ENCODE results near the gene LIMK2.
"Not testable (repeated sequence)": the region's sequence is repeated elsewhere in the genome, so short reads cannot be mapped to it uniquely, and the experiment has no call there.

LIMK2 gene

DNA sequence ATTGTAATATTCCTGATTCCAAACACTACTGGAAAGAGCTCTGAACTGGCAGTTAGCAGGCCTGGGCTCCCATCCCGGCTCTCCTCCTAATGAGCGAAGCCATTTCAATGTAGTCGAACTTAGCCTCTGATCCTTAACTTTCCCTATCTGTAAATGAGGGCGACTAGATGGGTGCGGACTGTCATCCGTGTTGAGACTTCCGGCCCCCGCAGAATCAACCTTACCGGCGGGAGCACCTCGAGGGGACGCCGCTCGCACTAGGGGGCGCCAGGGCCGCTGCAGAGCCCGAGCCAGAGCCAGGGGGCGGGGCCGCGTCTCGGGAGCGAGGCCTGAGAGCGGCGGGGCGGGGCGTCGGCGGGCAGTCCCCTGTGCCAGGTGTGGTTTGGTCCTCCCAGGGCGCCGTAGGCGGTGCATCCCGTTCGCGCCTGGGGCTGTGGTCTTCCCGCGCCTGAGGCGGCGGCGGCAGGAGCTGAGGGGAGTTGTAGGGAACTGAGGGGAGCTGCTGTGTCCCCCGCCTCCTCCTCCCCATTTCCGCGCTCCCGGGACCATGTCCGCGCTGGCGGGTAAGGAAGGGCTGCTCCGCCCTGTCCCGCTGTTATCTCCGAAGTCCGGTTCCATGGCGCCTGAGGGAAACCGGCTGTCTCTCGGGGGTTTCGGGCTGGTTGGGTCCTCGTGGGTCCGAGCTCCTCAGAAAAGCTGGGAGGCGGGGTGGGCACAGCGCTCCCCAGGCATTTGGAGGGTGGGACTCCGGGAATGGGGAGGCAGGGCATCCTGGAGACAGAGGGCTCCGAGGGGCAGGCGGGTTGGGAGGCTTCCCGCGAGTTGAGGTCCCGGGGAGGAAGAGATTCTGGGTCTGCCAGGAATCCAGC lies at the start of gene LIMK2:
LIMK2 (plus strand) TSS at position 437 of the 869 bp plus-strand sequence; CDS start at position 548, 111 bp downstream.
- peak; percentile 95 for DNase-seq (ENCODE audit: low spot score)

DNA sequence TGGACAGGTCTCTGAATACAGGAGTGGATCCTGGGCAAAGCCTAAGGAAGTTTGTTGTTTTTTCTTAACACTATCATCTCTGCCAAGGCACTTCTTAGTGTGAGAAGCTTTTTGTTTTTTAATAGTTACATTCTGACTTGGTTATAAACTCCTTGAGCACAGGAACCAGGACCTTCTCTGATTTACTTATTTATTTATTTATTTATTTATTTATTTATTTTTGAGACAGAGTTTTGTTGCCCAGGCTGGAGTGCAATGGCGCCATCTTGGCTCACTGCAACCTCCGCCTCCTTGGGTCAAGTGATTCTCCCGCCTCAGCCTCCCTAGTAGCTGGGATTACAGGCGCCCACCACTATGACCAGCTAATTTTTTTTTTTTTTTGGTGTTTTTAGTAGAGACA lies 41.1 kb upstream of the LIMK2 start:
- no peak for DNase-seq (ENCODE audit: low spot score)

DNA sequence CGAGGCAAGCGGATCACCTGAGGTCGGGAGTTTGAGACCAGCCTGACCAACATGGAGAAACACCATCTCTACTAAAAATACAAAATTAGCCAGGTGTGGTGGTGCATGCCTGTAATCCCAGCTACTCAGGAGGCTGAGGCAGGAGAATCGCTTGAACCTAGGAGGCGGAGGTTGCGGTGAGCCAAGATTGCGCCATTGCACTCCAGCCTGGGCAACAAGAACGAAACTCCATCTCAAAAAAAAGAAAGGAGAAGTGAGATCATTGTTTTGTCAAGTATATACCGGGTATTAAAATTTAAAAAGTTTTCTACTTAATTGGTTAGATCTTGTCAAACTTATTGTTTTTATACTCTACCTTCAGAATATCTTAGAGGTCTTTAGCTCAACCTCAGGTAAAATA lies 40.4 kb upstream of the LIMK2 start:
- not testable (repeated sequence) for DNase-seq (ENCODE audit: low spot score)

DNA sequence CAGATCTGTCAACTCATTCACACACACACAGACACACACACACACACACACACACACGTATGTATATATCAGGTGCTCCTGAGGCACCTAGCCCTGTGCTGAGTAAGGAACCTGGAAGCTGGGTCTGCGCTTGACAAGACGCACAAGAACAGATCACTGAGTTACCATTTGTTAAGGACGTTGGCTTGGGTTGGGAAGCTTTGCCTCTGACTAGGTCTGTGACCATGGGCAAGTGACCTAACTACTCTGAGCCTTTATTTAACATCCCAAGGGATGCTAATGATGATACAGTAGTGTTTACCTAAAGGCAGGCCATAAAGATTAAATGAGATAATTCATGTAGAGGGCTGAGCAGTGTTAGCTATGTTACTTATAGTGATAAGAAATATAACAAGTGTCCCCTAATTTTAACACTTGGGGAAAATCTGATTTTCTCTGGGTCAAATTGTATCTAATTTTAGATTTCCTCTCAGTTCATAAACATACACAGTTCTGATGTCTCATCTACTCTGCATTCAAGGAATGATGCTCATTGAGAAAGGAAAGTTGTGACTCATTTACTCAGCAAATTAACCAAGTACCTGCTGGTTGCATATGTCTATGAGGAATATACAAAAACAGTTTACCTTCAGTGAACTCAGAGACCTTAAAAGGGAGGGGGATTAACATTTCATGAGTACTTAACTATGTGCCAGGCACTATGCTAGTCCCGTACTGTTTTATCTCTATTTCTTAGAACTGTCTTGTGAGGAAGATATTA lies 38.5 kb upstream of the LIMK2 start:
- DNase-seq (ENCODE audit: low spot score): no peak

DNA sequence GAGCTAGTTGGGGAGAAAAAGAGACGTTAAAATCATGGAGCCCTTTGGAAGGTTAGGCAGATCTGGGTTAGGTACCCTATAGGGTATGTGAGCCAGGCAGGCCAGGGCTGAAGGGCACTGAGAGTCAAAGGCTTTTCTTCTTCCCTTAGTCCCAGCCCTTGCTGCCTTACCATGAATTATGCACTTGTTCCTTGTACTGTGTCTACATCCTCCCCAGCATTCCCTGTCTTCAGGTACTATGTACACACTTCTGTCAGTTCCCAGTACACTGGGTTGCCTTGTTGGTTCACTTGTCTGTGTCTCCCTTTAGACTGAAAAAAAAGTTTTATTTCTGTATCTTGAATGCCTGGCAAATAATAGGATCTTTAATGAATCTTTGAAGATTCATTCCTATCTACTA lies 35.2 kb upstream of the LIMK2 start:
- no peak for DNase-seq (ENCODE audit: low spot score)

DNA sequence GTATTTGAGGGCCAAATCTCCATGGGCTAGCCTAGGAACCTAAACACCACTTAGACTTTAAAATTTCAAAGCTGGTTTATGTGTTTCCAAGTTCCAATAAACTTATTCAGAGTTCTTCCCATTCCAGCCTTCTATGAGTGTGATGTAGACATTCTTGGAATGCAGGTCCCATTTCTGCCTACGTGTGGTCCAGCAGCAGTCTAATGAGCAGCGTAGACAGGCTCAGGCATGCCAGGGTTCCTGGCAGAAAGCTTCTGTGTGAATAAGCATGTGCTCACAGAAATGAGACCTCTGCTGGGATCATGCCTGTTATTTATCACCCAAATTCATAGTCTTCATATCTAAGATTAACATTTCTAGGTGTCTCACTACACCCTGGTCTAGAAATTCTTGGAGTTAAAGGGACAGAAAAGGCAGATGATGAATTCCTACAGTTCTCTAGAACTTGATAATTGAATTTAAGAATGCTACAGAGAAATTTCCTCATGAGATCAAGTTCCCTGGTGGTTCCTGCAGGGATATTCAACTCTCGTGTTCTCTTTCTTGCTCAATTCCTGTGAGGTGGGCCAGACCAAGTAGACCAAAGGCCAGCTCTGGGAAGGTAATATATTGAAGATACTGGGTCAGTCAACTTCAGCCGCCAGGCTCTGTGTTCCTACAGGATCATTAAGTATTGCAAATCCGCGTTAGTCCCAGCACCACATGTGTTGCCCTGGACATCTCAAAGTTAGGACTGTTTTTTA lies 34.5 kb upstream of the LIMK2 start:
- DNase-seq (ENCODE audit: low spot score): no peak

DNA sequence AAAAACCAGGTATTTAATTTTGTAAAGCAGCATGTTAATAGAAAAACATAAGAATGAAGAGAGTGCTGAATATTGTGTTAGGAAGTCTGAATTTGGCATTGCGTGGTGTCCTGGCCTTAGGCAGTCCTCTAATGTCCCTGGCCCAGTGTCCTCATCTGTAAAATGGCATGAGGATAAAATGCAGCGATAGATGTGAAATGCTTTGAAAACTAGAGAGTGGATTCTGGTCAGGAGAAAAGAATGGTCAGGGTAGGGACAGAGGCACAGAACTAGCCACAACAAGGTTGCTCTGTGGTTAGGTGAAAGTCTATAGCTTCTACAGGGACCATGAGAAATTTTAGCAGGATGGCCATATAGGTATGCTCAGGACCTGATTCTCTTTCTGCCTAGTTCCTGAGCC lies 33.2 kb upstream of the LIMK2 start:
- DNase-seq (ENCODE audit: low spot score): no peak

DNA sequence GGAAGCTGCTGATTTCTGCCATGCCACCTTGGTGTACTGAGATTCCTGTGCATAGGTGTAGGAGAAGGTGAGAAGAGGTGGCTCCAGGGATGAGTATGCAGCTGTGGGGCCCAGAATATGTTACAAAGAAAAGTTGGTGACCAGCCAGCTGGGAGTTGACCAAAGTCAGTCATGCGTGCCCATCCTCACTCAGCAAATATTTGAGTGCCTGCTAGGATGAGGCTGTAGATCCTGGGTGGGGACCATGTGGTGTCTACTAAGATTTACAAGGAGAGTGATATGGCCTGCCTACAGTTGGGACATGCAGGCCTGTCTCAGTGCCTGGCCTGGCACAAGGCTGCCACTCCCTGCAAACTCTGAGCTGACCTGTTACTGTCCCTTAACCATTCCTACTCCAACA lies 32.8 kb upstream of the LIMK2 start:
- no peak for DNase-seq (ENCODE audit: low spot score)

DNA sequence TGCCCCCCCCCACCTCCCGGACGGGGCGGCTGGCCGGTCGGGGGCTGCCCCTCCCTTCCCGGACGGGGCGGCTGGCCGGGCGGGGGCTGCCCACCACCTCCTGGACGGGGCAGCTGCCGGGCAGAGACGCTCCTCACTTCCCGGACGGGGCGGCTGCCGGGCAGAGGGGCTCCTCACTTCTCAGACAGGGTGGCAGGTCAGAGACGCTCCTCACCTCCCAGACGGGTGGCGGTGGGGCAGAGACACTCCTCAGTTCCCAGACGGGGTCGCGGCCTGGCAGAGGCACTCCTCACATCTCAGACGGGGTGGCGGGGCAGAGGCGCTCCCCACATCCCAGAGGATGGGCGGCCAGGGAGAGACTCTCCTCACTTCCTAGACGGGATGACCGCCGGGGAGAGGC lies 28.1 kb upstream of the LIMK2 start:
- DNase-seq (ENCODE audit: low spot score): no peak

DNA sequence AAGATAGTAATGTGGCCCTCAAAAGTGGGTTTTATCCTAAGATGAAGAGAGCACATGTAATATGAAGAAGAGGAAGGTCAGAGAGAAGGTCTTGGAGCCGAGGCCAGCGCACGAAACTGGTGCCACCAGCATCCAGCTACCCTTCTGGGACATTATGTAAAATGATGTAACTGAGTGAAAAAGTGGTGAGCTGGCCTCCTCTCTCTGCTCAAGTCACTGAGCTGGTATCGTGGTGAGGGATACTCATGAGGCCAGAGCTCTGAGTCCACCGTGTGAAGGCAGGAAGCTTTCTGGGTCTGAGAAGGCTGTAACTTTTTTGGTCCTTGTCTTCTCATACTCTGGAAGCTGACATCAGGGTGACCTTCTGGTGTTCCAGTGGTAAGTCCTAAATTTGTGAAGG lies 27.0 kb upstream of the LIMK2 start:
- no peak for DNase-seq (ENCODE audit: low spot score)

DNA sequence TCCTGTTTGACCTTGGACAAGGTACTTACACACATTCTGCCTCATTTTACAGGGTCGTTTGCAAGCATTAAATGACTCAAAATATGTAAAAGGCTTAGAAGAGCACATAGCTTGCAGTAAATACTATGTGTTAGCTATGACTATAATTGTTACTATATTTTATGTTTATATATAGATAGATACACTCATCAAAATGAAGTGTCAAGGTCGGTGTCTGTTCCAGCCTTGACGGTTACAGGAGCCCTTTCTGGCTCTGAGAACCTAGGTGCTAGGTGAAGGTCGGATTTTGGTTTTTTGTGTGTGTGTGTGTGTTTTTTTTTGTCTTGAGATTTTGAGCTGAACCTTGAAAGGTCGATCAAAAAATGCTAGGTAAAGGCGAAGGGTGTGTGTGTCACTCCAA lies 24.5 kb upstream of the LIMK2 start:
- no peak for DNase-seq (ENCODE audit: low spot score)

DNA sequence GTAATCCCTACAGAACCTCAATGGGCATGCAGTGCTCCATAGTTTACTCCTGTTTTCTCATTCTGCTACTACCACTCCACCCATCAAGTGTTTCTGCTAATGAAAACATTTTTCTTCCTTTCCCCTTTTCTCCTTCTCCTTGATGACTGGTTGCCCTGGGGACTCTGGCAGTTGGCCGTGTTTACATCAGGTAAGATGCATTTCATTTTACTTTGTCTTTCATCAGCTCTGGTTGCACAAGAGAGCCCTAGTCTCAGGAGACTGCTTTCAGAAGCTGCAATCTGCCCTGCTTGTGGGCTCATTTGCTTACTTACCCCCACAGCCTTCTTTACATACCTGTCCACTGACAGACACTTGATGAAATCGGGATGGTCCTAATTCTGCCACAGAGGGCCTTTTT lies 19.6 kb upstream of the LIMK2 start:
- no peak for DNase-seq (ENCODE audit: low spot score)

DNA sequence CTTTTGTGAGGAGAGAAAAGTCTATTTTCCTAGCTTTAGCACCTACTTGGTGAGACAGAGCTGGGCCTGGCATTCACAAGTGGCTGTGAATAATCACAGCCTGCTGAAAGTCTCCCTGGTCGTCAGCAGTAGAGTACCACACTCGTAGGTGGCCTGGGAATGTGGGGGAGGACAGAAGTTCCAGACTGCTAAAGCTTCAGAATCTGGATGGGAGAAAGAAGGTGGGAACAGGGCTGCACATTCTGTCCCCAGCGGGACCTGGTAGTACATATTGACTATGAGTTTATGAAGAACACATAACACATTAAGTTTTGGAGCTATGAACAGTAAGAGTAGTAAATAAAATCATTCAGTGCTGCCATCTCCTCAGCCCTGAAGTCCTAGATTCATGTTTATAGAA lies 19.0 kb upstream of the LIMK2 start:
- no peak for DNase-seq (ENCODE audit: low spot score)

DNA sequence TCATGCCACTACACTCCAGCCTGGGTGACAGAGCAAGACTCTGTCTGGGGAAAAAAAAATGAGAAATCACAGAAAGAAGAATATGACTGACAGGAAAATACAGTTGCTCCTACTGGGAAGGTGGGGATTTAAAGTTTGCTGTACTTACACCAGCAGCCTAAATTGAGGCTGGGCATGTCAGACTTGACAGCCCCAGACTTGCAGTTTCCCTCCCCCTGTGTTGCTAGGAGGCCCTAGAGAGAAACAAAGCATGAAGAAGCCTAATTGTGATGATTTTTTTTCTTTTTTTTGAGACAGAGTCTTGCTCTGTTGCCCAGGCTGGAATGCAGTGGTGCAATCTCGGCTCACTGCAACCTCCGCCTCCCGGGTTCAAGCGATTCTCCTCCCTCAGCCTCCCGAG lies 17.4 kb upstream of the LIMK2 start:
- DNase-seq (ENCODE audit: low spot score): not testable (repeated sequence)

DNA sequence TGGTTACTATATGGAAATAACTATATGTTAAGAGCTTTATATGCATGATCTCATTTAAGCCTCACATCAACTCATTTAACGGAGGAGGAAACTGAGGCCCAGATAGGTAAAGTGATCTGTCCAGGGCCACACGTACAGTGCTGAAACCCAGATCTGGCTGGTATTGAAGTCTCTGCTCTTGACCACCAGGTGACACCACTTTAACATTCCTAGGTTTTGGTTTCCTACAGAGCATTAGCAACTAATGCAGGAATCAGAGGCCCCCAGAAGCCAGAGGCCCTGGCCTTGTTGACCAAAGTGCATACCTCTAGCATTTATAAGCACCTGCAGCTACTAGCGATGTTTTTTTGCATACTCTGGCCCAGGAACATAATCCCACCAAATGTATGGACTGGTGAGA lies 12.9 kb upstream of the LIMK2 start:
- no peak for DNase-seq (ENCODE audit: low spot score)

DNA sequence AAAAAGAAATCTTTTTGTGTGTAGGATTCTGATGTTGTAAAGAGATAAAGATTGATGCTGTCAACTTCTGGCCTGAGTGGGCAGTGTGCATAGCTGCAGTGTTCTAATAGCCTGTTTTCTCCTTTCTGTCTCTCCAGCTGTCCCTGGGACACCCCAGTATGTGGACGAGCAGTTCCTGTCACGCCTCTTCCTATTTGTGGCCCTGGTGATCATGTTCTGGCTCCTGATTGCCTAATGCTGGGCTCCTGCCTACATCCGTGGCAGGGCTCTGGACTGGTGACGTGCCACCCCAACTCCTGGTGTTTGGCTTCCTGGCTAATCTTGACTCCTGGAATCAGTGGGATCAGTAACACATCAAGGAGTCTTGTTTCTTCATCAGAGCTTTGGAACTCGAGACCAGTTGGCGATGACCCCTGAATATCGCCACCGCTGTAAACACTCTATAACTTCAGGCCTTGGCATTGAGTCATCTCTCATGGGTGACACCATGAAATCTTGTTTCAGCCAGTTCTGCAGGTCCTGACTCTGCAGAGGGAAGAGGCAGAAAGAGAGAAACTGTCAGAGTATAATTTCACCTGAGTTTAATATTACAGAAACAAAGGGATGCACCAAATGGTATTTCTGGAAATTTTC lies 7.6 kb upstream of the LIMK2 start:
- DNase-seq (ENCODE audit: low spot score): not testable (repeated sequence)

DNA sequence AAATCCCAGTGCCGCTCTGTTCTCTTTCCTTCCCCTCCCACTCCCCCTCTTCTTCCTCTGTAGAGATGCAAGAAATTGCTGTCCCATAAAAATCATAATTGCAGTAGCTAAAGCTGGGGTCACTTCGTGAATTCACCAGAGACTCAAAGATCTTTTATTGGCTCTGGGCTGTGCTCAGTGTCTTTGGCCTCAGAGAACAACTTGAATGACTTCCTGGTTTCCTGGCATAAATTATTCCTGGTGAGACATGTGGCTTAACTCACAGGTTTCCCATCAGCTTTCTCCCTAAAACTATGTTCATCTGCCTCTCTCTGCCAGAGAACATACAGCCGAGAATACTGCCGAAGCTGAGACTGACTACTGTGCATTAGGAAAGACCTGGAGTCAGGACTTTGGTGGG lies 7.0 kb upstream of the LIMK2 start:
- not testable (repeated sequence) for DNase-seq (ENCODE audit: low spot score)

DNA sequence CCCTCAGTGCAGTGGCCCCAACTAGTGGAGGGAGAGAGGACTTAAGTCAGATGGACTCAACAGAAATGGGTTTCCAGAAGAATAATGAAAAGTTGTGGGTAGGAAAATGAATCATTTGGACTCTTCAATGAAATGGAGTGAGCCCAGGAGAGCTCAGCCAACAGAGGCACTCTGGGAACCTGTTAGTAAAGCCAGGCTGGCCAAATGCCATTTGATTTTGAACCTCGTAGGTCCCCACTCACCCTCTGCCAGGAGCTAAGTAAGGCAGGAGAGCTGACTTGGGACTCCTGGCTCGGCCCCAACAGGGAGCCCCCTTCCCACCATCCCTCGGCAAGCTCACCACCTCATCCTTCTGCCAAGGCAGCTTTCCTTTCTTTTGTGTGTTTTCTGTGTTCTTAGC lies 5.6 kb upstream of the LIMK2 start:
- DNase-seq (ENCODE audit: low spot score): not testable (repeated sequence)

DNA sequence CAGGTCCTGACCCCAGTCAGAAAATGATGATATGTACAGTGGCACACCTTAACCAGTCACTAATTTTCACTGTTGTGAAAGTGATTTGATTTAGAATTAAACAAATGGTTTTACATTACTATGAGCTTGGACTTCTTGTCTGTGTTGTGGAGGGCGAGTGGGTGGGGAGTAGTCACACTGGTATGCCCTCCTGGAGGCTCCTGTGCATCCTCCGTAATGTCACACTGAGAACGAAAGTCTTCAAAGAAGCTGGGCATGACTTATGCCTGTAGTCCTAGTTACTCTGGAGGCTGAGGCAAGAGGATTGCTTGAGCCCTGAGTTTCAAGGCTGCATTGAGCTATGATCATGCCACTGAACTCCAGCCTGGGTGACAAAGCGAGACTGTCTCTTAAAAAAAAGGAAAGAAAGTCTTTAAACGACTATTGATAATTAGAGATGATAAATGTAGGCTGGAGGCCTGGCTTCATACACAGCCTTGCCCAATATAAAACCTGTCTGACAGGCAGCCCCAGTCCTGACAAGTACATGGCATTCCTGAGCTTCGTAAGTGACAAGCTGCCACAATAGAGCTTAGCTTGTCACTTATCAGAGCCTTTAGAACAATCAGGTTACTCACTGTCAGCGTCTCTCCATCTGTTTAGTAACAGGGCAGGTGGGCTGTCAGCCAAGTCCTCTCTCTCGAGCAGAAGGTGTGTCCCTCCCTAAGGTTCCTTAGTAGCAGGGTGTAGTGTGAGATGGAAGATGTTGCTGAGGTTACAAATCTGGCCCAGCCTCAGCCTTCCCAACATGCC lies 5.0 kb upstream of the LIMK2 start:
- DNase-seq (ENCODE audit: low spot score): no peak

DNA sequence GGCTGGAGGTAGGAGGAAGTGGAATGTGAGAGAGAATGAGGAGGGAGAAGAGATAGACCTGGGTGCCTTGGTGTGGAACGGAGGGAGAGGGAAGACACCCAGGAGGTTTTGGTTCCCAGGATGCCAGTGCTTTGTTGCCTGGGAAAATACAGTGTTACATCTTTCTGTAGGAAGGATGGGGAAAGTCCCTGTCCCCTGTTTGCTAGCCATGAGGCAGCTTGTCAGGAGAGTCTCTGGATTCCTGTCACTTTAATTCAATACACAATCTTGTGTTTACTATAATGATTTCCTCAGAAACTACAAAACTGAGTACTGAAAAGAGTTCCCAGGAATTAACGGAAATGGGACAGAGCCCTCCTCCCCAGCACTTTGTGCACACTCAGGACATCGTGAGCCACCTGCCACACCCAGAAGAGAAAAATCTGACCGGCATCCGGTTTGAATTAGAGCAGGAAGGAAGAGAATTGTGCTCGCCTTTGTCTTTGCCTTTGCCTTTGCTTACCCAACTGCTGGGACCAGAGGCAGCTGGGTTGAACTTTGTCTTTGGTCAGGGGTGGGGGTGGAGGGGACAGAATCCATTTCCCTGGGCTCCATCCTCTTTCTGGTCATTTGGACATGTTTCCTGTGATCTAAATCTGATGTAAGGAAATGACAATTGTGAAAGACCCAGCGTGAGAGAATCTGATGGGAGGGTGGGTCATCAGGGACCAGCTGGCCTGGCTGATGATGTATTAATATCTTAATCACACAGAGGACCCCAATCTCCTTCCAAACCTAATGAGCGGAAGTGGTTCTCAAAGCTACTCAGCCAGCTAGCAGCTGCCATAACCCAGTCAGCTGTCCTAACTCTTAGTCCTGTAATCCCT lies 1.3 kb upstream of the LIMK2 start:
- no peak for DNase-seq (ENCODE audit: low spot score)

Data from left forelimb (tissue), 1 donor.